HAP-1 (cell line): ENCODE results near the gene GLP2R.

Source experiments
- DNase-seq, 2 experiments: peaks; one replicate each; pipeline ENCODE4 v3.0.0-alpha.2; 2016 to 2020; ENCODE audit warnings: low spot score in 2 of 2
- H3K27me3 ChIP-seq: fragments of 250-450 bp; sonication (Bioruptor Pico); 2 replicates; pipeline ENCODE4 v1.5.1; 2020; ENCODE audit warnings: low read depth, mild to moderate bottlenecking, moderate library complexity
- H3K36me3 ChIP-seq: fragments of 250-450 bp; sonication (Bioruptor Pico); replicated peaks from 2 replicates; pipeline ENCODE4 v1.5.1; 2020; ENCODE audit warnings: mild to moderate bottlenecking
- H3K4me1 ChIP-seq: fragments of 250-450 bp; sonication (Bioruptor Pico); 2 replicates; pipeline ENCODE4 v1.5.1; 2020; ENCODE audit warnings: mild to moderate bottlenecking
- H3K4me3 ChIP-seq: fragments of 250-450 bp; sonication (Bioruptor Pico); 2 replicates; pipeline ENCODE4 v1.5.1; 2020; ENCODE audit warnings: mild to moderate bottlenecking, moderate library complexity
- H3K9me3 ChIP-seq: fragments of 250-450 bp; sonication (Bioruptor Pico); 2 replicates; pipeline ENCODE4 v1.5.1; 2020; ENCODE audit warnings: mild to moderate bottlenecking, moderate library complexity
- in situ Hi-C: fragments of 300-500 bp; cut with MboI; formaldehyde crosslinking; loops from 3 replicates; pipeline ENCODE4 v1.14.3; 2020; ENCODE audit warnings: low sequenced_read_pairs, inconsistent platforms, mixed read lengths

The GLP2R gene

GRCh38 chr17:9821921-9822320 lies 3.8 kb upstream of the GLP2R start, which contains the start of gene GSG1L2:
TSS of gene GSG1L2 (minus strand) at chr17:9822079. CDS start at chr17:9822071, 8 bp downstream.
- Histone ChIP-seq H3K36me3 (no peaks in the 10 kb centered on the region), H3K4me3 (no peak within 1 kb of the TSS), H3K9me3 (no peaks in the 10 kb centered on the region), H3K27me3 (no peaks in the 10 kb centered on the region), H3K4me1 (no peaks in the 10 kb centered on the region)
- in situ Hi-C loops: no loop called here
- no peak for DNase-seq

GRCh38 chr17:9824094-9824493 lies 1.6 kb upstream of the GLP2R start:
- Histone ChIP-seq H3K4me3 (no peak overlapping the region), H3K4me1 (no peaks in the 10 kb centered on the region), H3K27me3 (no peaks in the 10 kb centered on the region), H3K36me3 (no peaks in the 10 kb centered on the region), H3K9me3 (no peaks in the 10 kb centered on the region)
- DNase-seq: no peak
- in situ Hi-C loops: no loop called here

GRCh38 chr17:9824797-9825338 lies 856 bp upstream of the GLP2R start:
- no peaks in the 10 kb centered on the region for H3K36me3 ChIP-seq
- DNase-seq: no peak
- no peaks in the 10 kb centered on the region for H3K9me3 ChIP-seq
- in situ Hi-C loops: no loop called here
- no peaks in the 10 kb centered on the region for H3K27me3 ChIP-seq
- H3K4me3 ChIP-seq: no peak overlapping the region
- H3K4me1 ChIP-seq: no peaks in the 10 kb centered on the region

GRCh38 chr17:9828296-9829295 lies 2.9 kb downstream of the GLP2R start:
- H3K9me3 ChIP-seq: no peaks in the 10 kb centered on the region
- H3K4me3 ChIP-seq: no peak overlapping the region
- no peaks in the 10 kb centered on the region for H3K27me3 ChIP-seq
- H3K4me1 ChIP-seq: no peaks in the 10 kb centered on the region
- no peak for DNase-seq
- no peaks in the 10 kb centered on the region for H3K36me3 ChIP-seq
- in situ Hi-C loops: no loop called here

- no peaks in the 10 kb centered on the region for H3K9me3 ChIP-seq
- no peaks in the 10 kb centered on the region for H3K27me3 ChIP-seq
- DNase-seq: no peak
- H3K4me1 ChIP-seq: no peaks in the 10 kb centered on the region
- in situ Hi-C loops: no loop called here
- no peaks in the 10 kb centered on the region for H3K36me3 ChIP-seq
- no peak overlapping the region for H3K4me3 ChIP-seq
These were observed 3.6 kb downstream of the GLP2R start for GRCh38 chr17:9829343-9829742.

- no peak for DNase-seq
- no peaks in the 10 kb centered on the region for H3K36me3 ChIP-seq
- H3K4me1 ChIP-seq: no peaks in the 10 kb centered on the region
- H3K9me3 ChIP-seq: no peaks in the 10 kb centered on the region
- in situ Hi-C loops: no loop called here
- no peak overlapping the region for H3K4me3 ChIP-seq
- no peaks in the 10 kb centered on the region for H3K27me3 ChIP-seq
These were observed 5.0 kb downstream of the GLP2R start for GRCh38 chr17:9830711-9831110.

DNA sequence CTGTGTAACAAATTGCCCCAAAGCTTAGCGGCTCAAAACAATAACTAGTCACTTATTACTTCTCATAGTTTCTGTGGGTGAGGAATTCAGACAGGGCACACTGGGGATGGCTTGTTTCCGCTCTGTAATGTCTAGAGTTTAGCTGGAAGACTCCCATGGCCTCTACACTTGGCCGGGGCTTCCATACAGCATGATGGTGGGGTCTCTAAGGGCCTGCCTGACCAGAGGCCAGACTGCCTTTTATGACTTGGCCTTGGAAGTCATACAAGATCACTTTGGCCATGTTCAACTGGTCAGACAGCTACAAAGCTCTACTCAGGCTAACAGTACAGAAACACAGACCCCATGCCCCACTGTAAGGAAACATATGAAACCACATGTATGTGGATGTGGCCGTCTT lies 8.2 kb downstream of the GLP2R start:
- H3K9me3 ChIP-seq: no peaks in the 10 kb centered on the region
- no peak for DNase-seq
- H3K4me1 ChIP-seq: no peaks in the 10 kb centered on the region
- in situ Hi-C loops: no loop called here
- no peak overlapping the region for H3K4me3 ChIP-seq
- no peaks in the 10 kb centered on the region for H3K27me3 ChIP-seq
- H3K36me3 ChIP-seq: no peaks in the 10 kb centered on the region

DNA sequence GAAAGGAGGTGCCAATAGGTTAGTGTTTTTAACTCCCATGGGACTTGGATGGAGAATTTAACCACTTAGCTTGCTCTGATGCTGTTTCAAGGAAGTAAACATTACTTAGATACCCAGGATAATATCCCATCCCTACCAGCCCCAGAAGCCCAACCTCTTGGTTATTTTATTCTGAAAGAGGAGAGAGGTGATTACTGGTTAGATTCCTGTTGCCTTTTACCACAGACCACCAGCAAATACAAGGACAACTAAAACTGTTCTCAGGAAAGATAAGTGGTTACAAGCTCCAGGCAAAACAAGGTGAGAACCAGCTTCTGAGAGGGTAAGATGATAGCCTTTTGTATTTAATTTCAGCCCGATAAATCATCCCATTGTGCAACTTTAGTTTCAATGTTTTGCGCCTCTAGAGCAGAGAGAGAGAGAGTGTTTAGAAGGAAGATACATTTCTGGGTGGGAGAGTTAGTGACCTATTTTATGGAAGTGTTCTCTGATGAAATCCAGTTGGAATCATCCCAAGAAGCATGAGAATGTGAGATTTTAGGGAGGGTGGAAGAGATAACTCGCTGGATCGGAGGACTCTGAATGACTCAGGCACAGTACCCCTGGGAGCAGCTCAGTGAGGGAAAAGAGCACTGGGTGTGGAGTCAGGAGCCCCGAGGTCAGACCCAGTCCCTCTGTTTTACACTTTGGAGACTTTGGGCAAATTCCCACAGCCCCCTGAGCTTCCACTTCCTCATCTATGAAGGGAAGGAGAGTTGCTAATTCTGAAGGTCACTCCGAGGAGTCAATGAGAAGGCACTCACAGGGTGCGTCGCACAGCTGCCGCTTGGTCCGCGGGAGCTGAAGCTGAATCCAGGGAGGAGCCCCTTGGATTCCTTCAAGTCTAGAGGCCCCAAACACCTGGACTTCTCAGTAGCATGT lies 12.1 kb downstream of the GLP2R start:
- Histone ChIP-seq H3K4me1 (no peaks in the 10 kb centered on the region), H3K27me3 (no peaks in the 10 kb centered on the region), H3K9me3 (no peaks in the 10 kb centered on the region), H3K36me3 (no peaks in the 10 kb centered on the region), H3K4me3 (no peak overlapping the region)
- in situ Hi-C loops: no loop called here
- no peak for DNase-seq

- Histone ChIP-seq H3K27me3 (no peaks in the 10 kb centered on the region), H3K4me1 (no peaks in the 10 kb centered on the region), H3K4me3 (no peak overlapping the region), H3K9me3 (no peaks in the 10 kb centered on the region; the same call in 1 of the 2 replicates), H3K36me3 (no peaks in the 10 kb centered on the region)
- in situ Hi-C loops: no loop called here
- no peak for DNase-seq
These were observed 13.7 kb downstream of the GLP2R start for GRCh38 chr17:9839433-9839832.

DNA sequence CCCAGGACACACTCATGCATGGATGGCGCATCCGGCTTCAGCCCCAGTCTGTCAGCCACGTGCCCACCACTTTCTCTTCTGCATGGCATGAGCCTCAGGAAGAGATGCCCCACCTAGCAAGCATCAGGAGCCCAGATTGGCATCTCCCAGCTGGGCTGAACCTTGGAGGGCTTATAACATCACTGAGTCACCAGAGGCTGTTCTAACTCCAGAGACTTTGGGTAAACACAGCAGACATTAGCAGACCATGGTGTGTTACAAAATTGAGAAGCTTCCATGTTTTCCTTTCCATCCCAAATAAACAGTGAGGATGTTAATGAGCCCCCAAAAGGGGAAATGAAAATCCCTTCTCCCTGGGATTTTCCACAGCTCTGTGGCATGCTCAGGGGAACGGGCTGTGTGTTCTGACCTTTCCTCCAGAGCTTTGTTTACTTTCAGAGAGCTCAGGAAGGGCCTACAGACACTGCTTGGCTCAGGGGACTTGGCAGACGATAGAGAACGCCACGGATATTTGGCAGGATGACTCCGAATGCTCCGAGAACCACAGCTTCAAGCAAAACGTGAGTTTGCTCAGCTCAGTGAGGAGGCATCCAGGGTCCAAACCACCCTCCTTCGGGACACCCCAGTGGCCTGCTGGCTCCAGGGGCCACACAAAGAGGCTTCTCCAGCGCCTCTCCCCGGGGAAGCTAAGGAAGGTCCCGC lies 16.5 kb downstream of the GLP2R start:
- no peak for DNase-seq

GRCh38 chr17:9843152-9844010 lies 17.7 kb downstream of the GLP2R start:
- Histone ChIP-seq H3K36me3 (no peaks in the 10 kb centered on the region), H3K4me1 (no peaks in the 10 kb centered on the region), H3K27me3 (no peaks in the 10 kb centered on the region), H3K9me3 (no peaks in the 10 kb centered on the region; the same call in 1 of the 2 replicates), H3K4me3 (no peak overlapping the region)
- in situ Hi-C loops: no loop called here
- DNase-seq: no peak

More for the DNA sequence above, 16.5 kb downstream of the GLP2R start:
- no peaks in the 10 kb centered on the region; the same call in 1 of the 2 replicates for H3K9me3 ChIP-seq
- H3K36me3 ChIP-seq: no peaks in the 10 kb centered on the region
- H3K4me1 ChIP-seq: no peaks in the 10 kb centered on the region
- in situ Hi-C loops: no loop called here
- H3K4me3 ChIP-seq: no peak overlapping the region
- no peaks in the 10 kb centered on the region for H3K27me3 ChIP-seq

- H3K36me3 ChIP-seq: no peaks in the 10 kb centered on the region
- in situ Hi-C loops: no loop called here
- DNase-seq: no peak
- no peaks in the 10 kb centered on the region; the same call in 1 of the 2 replicates for H3K9me3 ChIP-seq
- no peaks in the 10 kb centered on the region for H3K4me1 ChIP-seq
- H3K4me3 ChIP-seq: no peak overlapping the region
- no peaks in the 10 kb centered on the region for H3K27me3 ChIP-seq
These were observed 18.4 kb downstream of the GLP2R start for GRCh38 chr17:9844153-9844552.
